Mucosa of rectum (tissue), 2 donors: ENCODE measurements around the gene UPF2.

ENCODE experiments used
- H3K27ac ChIP-seq, 2 donors: one replicate each; pipeline ENCODE4 v1.7.0; 2013; ENCODE audit warnings: inconsistent platforms in 2 of 2, low read depth in 2 of 2, low read length in 2 of 2
- H3K27me3 ChIP-seq, 2 donors: one replicate each; pipeline ENCODE4 v1.7.0; 2013; ENCODE audit warnings: low read length in 2 of 2; ENCODE audit not compliant: control insufficient read depth in 2 of 2, insufficient read depth in 2 of 2
- H3K36me3 ChIP-seq, 2 donors: one replicate each; pipeline ENCODE4 v1.7.0; 2013; ENCODE audit warnings: low read length in 2 of 2; ENCODE audit not compliant: control insufficient read depth in 2 of 2, insufficient read depth in 2 of 2
- H3K4me1 ChIP-seq, 2 donors: one replicate each; pipeline ENCODE4 v1.7.0; 2013; ENCODE audit warnings: low read length in 2 of 2, mild to moderate bottlenecking in 1 of 2; ENCODE audit not compliant: control insufficient read depth in 2 of 2, insufficient read depth in 2 of 2
- H3K4me3 ChIP-seq, 2 donors: one replicate each; pipeline ENCODE4 v1.7.0; 2013; ENCODE audit warnings: low read length in 2 of 2
- H3K9ac ChIP-seq, 2 donors: one replicate each; pipeline ENCODE4 v1.7.0; 2013; ENCODE audit warnings: low read length in 2 of 2, low read depth in 1 of 2, mild to moderate bottlenecking in 1 of 2
- H3K9me3 ChIP-seq, 2 donors: one replicate each; pipeline ENCODE4 v1.7.0; 2013; ENCODE audit warnings: low read length in 2 of 2; ENCODE audit not compliant: control insufficient read depth in 2 of 2
- donor health status: healthy.
- donor health status: Normal muscosa, but diverticular disease.

Gene UPF2

DNA sequence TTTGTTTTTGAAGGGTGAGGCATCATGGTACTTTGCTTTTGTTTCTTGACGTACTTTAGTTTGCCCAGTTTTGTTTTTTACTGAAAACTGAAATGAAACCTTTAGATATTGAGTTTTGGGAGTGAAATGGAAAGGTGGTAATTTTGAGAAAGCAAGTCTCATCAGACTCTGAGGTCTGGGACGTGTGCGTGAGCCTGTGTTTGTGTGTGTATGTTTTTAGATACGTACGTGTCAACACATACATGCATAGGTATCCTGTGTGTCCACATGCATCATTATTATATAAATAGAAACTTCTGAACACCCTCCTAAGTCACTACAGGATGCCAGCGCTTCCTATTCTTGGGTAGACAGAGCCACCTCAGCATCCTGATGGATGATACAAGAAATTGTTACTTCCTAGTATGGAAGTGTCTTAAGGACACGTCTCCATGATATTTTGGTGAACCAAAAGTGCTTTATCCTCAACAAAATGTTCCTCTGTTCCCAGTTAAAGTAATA is 171.7 kb downstream of the UPF2 start:
- Histone ChIP-seq H3K9ac (no peak overlapping the region), H3K36me3 (peaks cover 2 to 4% of the 10 kb centered on the region in 2 donors), H3K9me3 (no peaks in the 10 kb centered on the region), H3K4me3 (no peak overlapping the region), H3K27ac (no peak overlapping the region), H3K27me3 (no peaks in the 10 kb centered on the region), H3K4me1 (peaks cover 14 to 15% of the 10 kb centered on the region in 2 donors)

- Histone ChIP-seq H3K9me3 (no peaks in the 10 kb centered on the region), H3K4me3 (no peak overlapping the region), H3K27ac (no peak overlapping the region), H3K27me3 (no peaks in the 10 kb centered on the region), H3K4me1 (peaks cover 11 to 13% of the 10 kb centered on the region in 2 donors), H3K36me3 (peaks cover 2 to 4% of the 10 kb centered on the region in 2 donors), H3K9ac (no peak overlapping the region)
Observed at GRCh38 chr10:11870461-11870780, 172.2 kb downstream of the UPF2 start.
